ENCODE data around the gene ATL1. TPM values are rescaled to one million over a fixed set of nuclear protein-coding genes. Genes with fewer than 3 reads are reported as not detected.

The ATL1 gene
- total and polyA plus RNA-seq, 2 of the 13 experiments (the other 11 are each of a cell fraction or from before 2014, with no cell fraction given): 0.60 to 0.65 TPM

- POLR2A ChIA-PET: no interaction called here
- no TSS peak for BruUV-seq (replicated peaks)
Measured at GRCh38 chr14:50598765-50599164, 38.8 kb downstream of the ATL1 start.

More at GRCh38 chr14:50598765-50599164, 38.8 kb downstream of the ATL1 start:
- H2AFZ ChIP-seq (ENCODE audit: low read length): no peak overlapping the region
- H3K27ac ChIP-seq (ENCODE audit: extremely low read length, insufficient read depth, low read length): no peak overlapping the region
- intact Hi-C loops (cut with micrococcal nuclease; ENCODE audit: unreplicated experiment): no loop called here
- CTCF ChIA-PET (ENCODE audit: low intra/inter-chr PET ratio, low total read pairs): no interaction called here
- in situ Hi-C loops (cut with HindIII; ENCODE audit: extremely low pct_ligation_motif_present, low pct_unique_long_range_greater_than_20kb): no loop called here
- H3K4me2 ChIP-seq (ENCODE audit: low read depth, low read length): no peak overlapping the region
- H3K4me1 ChIP-seq (ENCODE audit: insufficient read depth, low read length): peaks cover 29% of the 10 kb centered on the region
- no peak for FAIRE-seq
- no peak for ATAC-seq
- no peaks in the 10 kb centered on the region for H3K36me3 ChIP-seq (replicated peaks in 1 of 2; ENCODE audit: control insufficient read depth in 1 of 2, insufficient read depth in 2 of 2, low read length in 2 of 2)
- DNase-seq (ENCODE audit: low spot score): no peak
- H3K9me3 ChIP-seq (ENCODE audit: low read length): no peaks in the 10 kb centered on the region
- TF ChIP-seq RFX1 (IDR thresholded peaks at IDR 0.05) (no peak), ZNF234 (CRISPR knock-in tag; conservative IDR thresholded peaks at IDR 0.05) (no peak), TCF7 (IDR thresholded peaks at IDR 0.05; ENCODE audit: low read depth) (no peak), NFE2L1 (CRISPR knock-in tag; IDR thresholded peaks at IDR 0.05; ENCODE audit: borderline replicate concordance) (no peak), DMTF1 (CRISPR knock-in tag; IDR thresholded peaks at IDR 0.05) (no peak), ZNF678 (CRISPR knock-in tag; IDR thresholded peaks at IDR 0.05) (no peak), NKX3-1 (CRISPR knock-in tag; IDR thresholded peaks at IDR 0.05) (no peak), POLR2AphosphoS5 (IDR thresholded peaks at IDR 0.05; ENCODE audit: low read depth, low read length) (no peak), FLYWCH1 (CRISPR knock-in tag; IDR thresholded peaks at IDR 0.05) (no peak), HOXA7 (CRISPR knock-in tag; IDR thresholded peaks at IDR 0.05) (no peak), SP4 (CRISPR knock-in tag; IDR thresholded peaks at IDR 0.05) (no peak)
- no peaks in the 10 kb centered on the region for H4K20me1 ChIP-seq (ENCODE audit: insufficient read depth, low read length)
- H3K9ac ChIP-seq (ENCODE audit: insufficient read depth, low read depth, low read length): no peak overlapping the region
- H3K4me3 ChIP-seq (replicated peaks in 1 of 3; ENCODE audit: insufficient read depth in 1 of 3, low read depth in 2 of 3, low read length in 3 of 3): no peak overlapping the region
- no peaks in the 10 kb centered on the region for H3K27me3 ChIP-seq (ENCODE audit: control insufficient read depth in 1 of 2, insufficient read depth in 2 of 2, low read length in 2 of 2)
- no peaks in the 10 kb centered on the region for H3K79me2 ChIP-seq (ENCODE audit: insufficient read depth, low read length)

Measured in HepG2 (cell line).